Measurements from ENCODE around the gene ODR4.

DNA sequence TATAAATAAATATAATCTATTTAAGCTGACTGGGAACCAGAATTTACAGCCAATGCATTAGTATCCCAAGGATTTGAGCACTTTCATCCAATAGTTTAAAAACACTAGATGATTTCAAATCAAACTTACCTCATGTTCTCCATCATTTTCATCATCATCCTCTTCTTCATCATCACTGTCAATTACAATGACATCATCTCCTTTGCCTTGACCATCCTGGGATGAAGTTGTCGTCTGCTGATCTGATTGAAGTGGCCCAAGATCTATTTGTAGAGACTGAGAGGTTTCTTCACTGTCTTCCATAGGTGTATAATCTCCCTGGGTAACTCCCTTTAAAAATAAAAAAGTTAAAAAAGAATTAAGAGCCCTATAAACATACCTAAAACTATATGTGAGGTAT, 48.3 kb upstream of the ODR4 start:
- TF ChIP-seq, protein P1, sequence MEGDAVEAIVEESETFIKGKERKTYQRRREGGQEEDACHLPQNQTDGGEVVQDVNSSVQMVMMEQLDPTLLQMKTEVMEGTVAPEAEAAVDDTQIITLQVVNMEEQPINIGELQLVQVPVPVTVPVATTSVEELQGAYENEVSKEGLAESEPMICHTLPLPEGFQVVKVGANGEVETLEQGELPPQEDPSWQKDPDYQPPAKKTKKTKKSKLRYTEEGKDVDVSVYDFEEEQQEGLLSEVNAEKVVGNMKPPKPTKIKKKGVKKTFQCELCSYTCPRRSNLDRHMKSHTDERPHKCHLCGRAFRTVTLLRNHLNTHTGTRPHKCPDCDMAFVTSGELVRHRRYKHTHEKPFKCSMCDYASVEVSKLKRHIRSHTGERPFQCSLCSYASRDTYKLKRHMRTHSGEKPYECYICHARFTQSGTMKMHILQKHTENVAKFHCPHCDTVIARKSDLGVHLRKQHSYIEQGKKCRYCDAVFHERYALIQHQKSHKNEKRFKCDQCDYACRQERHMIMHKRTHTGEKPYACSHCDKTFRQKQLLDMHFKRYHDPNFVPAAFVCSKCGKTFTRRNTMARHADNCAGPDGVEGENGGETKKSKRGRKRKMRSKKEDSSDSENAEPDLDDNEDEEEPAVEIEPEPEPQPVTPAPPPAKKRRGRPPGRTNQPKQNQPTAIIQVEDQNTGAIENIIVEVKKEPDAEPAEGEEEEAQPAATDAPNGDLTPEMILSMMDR (IDR thresholded peaks at IDR 0.05; ENCODE audit: poor library complexity) = no peak
- TF ChIP-seq EZH2 (IDR thresholded peaks at IDR 0.05; ENCODE audit: borderline replicate concordance) = no peak
